SK-N-SH treated with all-trans-retinoic acid at 6 μM for 48 hours (cell line): Measurements from ENCODE around the gene RBFOX2.

ENCODE experiments used
- ARNTL ChIP-seq: fragments of 450-650 bp; formaldehyde crosslinking; IDR thresholded peaks from 2 replicates; pipeline ENCODE4 v1.5.0; 2020; ENCODE audit warnings: low read depth, mild to moderate bottlenecking, moderate library complexity, borderline replicate concordance
- CSRNP3 ChIP-seq: fragments of 250-450 bp; sonication (Bioruptor Pico); IDR thresholded peaks from 2 replicates; pipeline ENCODE4 v1.5.1; 2021; ENCODE audit warnings: mild to moderate bottlenecking, moderate library complexity
- ISL1 ChIP-seq: fragments of 250-450 bp; sonication (Bioruptor Pico); IDR thresholded peaks from 2 replicates; pipeline ENCODE4 v2.1.2; 2022; ENCODE audit warnings: mild to moderate bottlenecking, moderate library complexity
- PATZ1 ChIP-seq: fragments of 250-450 bp; sonication (Bioruptor Pico); IDR thresholded peaks from 2 replicates; pipeline ENCODE4 v1.8.0; 2020; ENCODE audit warnings: mild to moderate bottlenecking, moderate library complexity, borderline replicate concordance
- RARB ChIP-seq: fragments of 250-450 bp; sonication (Bioruptor Pico); IDR thresholded peaks from 2 replicates; pipeline ENCODE4 v1.8.0; 2021; ENCODE audit warnings: mild to moderate bottlenecking, moderate library complexity
- TOX ChIP-seq: fragments of 250-450 bp; sonication (Bioruptor Pico); IDR thresholded peaks from 2 replicates; pipeline ENCODE4 v1.8.0; 2021; ENCODE audit warnings: mild to moderate bottlenecking, moderate library complexity, borderline replicate concordance
- ZC3H10 ChIP-seq: fragments of 250-450 bp; sonication (Bioruptor Pico); IDR thresholded peaks from 2 replicates; pipeline ENCODE4 v1.5.1; 2021; ENCODE audit warnings: mild to moderate bottlenecking, moderate library complexity
- ZFP30 ChIP-seq: fragments of 450-650 bp; formaldehyde crosslinking; IDR thresholded peaks from 2 replicates; pipeline ENCODE4 v1.5.0; 2022; ENCODE audit warnings: mild to moderate bottlenecking, moderate library complexity

- TF ChIP-seq RARB (CRISPR knock-in tag) (no peak), ZFP30 (no peak), ARNTL (CRISPR knock-in tag) (no peak), ZC3H10 (no peak), CSRNP3 (CRISPR knock-in tag) (no peak), PATZ1 (no peak), TOX (CRISPR knock-in tag) (no peak), ISL1 (0 out of 2 replicates have a peak, but pooled peaks have one; percentile 20)
Observed at GRCh38 chr22:35835267-35835997, 193.2 kb downstream of the RBFOX2 start.
